COLO668 (cell line): ENCODE results near the gene TBX21.

Experiments
- DNase-seq: peaks from one replicate; lab custom pipeline; 2025; ENCODE audit not compliant: unreplicated experiment; lab: John Stamatoyannopoulos, UW

TBX21 gene, protein sequence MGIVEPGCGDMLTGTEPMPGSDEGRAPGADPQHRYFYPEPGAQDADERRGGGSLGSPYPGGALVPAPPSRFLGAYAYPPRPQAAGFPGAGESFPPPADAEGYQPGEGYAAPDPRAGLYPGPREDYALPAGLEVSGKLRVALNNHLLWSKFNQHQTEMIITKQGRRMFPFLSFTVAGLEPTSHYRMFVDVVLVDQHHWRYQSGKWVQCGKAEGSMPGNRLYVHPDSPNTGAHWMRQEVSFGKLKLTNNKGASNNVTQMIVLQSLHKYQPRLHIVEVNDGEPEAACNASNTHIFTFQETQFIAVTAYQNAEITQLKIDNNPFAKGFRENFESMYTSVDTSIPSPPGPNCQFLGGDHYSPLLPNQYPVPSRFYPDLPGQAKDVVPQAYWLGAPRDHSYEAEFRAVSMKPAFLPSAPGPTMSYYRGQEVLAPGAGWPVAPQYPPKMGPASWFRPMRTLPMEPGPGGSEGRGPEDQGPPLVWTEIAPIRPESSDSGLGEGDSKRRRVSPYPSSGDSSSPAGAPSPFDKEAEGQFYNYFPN

DNA sequence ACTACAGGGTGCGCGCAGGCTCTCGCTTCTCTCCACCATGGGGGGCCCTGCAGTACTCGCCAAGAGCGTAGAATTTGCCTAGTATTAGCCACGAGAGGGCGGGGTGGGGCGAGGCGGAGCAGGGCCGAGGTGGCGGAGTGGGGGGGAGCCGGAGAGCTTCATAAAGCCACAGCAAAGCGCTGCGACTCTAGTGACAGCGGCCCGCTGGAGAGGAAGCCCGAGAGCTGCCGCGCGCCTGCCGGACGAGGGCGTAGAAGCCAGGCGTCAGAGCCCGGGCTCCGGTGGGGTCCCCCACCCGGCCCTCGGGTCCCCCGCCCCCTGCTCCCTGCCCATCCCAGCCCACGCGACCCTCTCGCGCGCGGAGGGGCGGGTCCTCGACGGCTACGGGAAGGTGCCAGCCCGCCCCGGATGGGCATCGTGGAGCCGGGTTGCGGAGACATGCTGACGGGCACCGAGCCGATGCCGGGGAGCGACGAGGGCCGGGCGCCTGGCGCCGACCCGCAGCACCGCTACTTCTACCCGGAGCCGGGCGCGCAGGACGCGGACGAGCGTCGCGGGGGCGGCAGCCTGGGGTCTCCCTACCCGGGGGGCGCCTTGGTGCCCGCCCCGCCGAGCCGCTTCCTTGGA is at the start of gene TBX21:
Gene TBX21, plus strand, starts transcription at position 190 of the 627 bp plus-strand sequence. Its CDS starts 219 bp downstream, at position 409.
- DNase-seq = peak; percentile 25

DNA sequence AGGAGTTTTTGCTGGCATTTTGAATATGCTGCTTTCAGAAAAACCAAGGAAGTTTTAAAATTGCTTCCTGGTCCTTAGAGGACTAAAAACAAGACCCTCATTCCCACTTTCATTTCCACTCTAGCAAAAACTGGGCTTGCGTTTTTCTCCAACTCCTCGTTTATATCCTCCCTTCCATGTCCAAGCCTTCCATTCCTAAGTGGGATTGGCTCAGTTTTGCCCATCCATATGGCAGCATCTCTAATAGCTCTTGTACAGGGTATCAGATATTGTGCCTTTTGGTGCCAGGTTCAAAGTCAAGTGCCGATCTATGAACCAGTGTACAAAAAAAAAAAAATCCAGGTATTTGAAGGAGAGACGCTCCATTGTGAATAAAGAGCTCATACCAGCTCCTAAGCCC is 49.0 kb upstream of the TBX21 start:
- DNase-seq = no peak

DNA sequence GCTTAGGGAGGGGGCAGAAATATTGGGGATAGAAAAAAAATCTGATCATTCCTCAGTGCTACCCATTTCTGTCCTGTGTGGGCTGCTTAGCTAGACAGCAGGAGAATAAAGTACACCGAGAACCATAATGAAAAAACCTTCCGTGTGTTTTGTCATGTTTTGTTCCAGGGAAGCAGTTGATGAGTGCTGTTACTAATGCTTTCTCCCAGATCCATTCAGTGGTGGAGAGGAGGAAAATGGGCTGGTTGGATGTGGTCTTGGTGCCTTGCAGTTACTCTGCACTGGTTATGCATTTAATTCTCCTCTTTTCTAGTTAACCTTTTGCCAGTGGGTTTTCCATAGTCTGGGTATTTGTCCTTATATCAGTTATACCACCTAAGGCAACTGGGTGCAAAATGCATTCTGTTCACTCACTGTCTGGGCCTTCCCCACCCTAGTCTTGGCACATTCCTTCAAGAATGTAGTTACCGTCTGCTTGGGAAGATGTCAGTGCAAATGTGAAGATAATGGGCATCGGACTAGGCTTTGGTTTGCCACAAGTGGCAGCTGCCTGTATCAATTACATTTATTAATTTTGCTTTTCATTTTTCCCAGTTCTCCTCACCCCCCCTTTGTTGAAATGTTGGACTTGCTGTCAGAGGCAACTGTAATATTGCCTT is 48.4 kb upstream of the TBX21 start:
- DNase-seq = no peak

DNA sequence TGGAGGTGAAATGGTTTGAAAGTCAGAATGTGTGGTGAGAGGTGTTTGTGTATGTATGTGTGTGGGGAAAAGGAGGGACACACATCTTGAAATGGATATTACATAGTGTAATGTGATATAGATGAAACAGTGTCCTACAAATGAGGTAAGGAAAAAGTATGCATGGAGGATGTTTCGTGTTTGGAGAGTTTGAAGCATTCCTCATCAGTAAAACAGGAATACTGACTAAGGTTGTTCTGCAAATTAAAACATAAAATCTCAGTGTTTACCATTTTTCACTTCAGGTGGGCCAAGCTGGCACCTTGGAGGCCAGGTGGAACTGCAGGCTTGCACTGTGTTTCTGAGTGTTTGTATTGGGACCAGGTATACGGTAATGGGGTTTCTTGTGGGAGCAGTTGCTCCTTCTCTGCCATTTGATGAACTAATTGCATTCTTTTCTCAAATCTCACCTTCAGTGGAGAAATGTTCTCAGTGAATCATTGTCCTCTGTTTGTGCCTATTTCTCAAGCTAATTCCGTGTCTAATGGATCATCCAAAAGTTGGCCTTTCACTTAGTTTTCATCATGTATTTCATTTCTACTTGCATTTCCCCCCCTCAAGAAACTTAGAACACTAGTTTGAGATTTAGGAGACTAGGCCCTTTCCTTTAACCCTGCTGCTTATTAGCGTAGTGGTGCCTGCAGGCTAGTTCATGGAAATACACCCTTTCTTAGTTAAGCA is 47.3 kb upstream of the TBX21 start:
- DNase-seq = no peak

DNA sequence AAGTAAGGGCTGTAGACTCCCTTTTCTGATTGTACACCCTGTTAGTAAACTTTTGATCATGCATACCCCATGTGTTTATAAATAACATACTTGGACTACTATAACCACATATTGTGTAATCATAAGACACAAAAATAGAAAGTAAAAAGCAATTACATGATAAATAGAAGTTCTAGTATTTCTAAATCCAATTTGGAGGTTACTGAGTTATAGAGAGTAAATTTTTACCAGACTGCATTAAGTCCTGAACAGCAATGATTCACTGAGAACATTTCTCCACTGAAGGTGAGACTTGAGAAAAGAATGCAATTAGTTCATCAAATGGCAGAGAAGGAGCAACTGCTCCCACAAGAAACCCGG is 46.8 kb upstream of the TBX21 start:
- no peak for DNase-seq

DNA sequence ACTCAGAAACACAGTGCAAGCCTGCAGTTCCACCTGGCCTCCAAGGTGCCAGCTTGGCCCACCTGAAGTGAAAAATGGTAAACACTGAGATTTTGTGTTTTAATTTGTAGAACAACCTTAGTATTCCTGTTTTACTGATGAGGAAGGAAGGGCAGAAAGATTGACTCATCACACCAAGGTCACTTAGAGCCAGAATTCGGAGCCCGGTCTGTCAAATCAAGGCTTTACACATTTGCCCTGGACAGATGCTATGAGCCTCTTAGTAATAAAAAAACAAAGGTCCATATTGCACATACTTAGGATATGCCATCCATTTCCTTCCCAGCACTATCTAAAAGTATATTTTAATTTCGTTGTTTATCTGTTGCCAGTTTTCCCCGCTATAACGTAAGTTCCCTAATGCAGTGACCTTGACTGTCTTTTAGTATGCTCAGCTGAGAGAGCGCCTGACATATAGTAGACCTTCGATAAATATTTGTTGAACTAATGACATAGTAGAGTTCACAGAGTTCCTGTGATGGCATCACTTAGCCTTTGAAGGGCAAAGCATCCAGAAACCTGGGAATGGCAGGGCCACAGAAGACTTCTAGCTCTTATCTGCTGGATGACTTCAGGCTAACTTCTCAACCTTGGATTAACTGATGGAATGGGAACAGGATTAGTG is 46.2 kb upstream of the TBX21 start:
- no peak for DNase-seq

DNA sequence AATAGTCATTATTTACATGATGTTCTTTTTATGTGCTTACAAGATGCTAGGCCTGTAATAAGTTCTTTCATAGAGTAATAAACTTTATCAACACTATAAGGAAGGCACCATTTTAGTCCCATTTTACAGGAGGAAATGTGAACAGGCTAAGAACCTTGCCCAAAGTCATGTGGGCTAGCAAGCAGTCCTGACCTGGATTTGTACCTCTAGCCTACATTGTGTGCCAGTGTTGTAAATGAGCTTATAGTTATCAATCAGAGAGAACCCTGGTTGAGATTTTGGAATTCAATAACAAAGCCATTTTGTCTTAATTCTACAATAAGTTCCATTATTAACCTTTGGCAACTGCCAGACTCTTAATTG is 45.7 kb upstream of the TBX21 start:
- DNase-seq = no peak

DNA sequence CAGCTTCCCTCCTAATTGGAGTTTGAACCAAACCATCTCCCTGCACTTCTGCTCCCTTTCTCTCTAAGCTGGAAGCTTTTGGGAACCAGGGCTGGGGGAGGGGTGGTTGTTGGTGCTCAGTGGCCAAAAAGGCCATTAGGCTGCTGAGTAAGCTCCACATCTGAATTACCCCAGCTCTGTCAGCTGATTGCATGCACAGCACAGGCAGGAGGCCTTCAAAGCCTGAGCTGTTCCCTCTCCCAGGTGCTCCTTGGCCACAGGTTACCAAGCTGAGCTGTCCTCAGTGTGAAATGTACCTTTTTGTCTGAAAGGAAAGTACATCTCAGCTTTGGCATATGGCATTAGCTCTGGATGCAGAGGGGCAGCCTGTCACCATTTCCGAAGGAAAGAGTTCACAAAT is 45.3 kb upstream of the TBX21 start:
- peak; percentile 6 for DNase-seq

DNA sequence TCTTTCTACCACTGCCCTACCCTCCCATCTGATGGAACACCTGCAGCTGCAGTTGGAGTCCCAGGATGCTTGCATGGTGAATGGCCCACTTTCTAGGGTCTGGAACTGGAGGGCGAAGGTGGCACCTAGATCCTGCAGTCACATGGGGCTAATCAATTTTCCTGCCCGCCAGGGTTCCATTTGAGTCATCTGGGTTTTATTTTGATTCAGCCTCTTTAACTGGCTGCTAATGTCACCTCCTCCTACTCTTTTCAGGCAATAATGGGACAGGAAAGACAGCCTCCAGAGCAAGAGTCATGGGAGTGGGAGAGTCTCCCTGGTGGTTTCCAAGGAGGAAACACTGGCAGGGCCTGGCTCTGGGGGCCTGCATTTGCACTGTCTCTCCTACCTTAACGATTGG is 42.9 kb upstream of the TBX21 start:
- no peak for DNase-seq

DNA sequence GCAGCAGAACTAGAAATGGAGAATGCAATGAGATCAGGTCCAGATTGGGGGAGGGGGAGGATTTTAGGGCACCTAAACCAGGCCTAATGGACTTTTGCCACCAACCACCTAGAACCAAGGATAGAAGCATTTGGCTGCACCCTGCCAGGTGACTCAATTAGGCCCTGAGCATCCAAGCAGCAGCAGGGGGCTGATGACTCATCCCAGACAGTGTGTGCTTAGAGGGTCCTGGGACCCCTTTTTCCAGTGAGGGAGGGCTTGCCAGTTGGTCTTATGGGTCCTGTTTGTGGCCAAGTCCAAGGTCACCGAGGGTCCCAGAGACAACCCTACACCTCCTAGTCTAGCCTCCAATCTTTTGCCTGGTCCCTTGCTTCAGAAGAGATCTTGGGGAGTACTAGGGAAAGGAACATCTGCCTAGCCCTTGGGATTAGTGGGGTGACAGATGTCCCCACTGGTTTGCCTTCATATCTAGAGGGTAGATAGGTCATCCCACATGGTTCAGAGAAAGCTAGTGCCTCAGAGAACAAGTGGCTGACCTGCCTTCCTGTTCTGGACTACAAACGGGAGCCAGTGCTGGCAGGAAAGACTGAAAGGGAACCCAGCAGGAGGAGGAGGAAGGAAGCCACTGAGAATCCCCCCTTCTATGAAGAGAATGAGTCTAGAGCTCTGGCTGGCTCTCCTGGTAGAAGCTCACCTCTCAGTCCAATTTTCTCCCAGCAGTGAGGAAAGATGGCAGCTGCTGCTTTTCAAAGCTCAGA is 40.7 kb upstream of the TBX21 start:
- DNase-seq = no peak

DNA sequence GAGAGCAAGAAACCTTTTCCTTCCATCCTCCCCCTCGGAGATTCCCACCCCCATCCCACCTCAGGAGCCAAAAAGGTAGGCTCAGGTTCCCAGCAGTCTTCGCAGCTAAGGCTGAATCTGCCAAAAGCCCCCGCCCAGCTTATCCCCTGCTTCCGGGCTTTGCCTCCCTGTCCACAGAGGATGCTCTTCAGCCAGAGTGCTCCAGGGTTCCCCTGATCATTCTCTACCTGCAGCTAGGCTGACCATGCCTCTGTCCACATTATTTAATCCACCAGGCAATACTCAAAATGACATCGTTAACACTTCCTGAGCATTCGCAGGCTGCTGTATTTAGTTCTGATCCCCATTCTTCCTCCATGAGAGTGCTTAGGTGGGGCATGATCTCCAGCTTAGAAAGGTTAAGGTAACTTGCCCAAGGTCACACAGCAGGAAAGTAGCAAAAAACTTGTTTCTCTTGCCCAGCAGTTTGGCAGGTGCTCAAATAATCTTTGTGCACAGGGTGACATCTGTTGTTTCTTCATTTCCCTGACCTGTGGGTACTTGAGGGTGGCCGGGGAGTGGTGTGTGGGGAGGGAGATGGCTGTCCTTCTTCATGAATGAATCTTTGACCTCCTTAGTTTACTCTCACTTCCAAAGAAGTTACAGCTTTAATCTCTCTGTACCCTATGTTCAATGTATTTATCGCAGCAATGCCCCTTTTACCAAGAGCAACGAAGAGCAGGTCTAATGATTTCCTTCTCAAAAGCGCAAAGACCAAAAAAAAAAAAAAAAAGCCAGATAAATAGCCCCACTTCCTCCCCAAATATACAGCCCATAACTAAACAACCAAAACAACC is 39.9 kb upstream of the TBX21 start:
- DNase-seq = no peak

DNA sequence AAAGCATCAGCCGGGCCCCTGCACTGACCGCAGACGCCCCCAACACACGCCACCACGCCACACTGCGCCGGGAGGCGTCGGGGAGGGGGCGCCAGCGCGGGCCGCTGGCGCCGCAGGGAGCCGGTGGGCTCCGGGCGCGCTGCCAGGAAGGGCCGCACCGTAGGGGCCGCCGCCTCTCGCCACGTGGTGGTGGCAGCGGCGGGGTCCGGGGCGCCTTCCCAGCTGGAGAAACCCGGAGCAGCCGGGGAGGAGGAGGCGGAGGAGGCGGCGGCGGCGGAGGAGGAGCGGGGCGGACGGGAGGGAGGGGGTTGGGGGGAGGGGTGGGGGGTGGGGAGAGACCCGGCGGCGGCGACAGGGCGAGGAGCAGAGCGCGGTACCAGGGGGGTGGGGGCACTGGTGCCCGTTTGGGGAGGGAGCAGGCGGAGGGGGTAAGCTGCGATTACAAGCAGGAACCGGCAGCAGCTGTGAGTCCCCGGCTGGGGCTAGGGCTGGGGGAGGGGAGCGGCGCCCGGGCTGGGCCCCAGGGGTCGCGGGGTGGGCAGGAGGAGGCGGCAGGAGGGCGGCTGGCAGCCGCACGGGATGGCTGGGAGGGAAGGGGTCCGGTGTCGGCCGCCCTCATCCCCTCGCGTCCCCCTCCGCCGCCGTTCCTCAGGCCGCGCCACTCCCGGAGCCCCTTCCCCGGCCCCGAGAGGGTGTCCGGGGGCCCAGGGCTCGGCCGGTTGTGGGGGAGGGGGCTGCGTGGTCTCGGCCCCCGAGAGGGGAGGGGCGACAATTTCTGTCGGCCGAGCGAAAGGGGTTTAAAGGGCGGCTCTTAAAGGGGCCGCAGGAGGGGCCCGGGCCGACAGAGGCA is 39.1 kb upstream of the TBX21 start, which contains the start of gene TBKBP1:
Gene TBKBP1, plus strand, starts transcription at position 431 of the 850 bp plus-strand sequence. CDS start 1,952 bp downstream, outside the sequence.
- peak; percentile 29 for DNase-seq

DNA sequence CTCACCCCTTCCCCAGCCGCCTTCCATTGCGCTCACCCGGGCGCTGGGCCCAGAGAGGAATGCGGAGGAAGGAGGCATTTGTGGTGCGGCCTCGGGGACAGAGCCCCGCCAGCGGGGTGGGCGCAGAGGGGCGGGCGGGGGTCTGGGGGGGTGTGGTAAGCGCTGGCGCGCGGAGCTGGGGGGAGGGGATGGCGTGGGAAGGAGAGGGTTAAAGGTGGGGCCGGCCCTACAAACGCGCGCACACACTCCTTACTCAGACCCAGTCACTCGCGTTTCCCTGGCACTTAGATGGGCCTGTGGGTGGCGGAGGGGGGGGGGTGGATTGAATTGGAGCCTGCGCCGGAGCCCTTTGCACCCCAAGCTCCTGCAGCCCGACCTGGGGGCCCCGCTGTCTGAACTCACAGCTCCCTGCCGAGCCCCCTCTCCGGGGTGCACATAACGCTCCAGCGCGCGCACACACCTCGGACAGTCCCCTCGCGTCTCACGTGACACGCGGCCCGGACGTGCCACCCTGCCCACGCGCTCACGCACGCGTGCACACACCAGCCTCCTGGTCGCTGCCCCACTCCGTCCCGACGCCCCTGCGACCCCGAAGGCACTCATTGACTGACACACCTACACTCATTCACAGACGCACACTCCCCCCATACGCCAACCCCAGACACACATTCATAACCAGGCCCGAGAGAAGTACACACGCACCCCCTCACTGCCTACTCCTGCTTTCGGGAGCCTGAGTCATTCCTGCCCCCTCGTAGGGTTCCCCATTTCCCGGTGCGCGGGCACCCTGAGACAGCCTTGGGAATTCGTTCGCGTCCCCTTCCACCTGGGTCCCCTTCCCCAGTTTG is 38.2 kb upstream of the TBX21 start:
- DNase-seq = no peak

DNA sequence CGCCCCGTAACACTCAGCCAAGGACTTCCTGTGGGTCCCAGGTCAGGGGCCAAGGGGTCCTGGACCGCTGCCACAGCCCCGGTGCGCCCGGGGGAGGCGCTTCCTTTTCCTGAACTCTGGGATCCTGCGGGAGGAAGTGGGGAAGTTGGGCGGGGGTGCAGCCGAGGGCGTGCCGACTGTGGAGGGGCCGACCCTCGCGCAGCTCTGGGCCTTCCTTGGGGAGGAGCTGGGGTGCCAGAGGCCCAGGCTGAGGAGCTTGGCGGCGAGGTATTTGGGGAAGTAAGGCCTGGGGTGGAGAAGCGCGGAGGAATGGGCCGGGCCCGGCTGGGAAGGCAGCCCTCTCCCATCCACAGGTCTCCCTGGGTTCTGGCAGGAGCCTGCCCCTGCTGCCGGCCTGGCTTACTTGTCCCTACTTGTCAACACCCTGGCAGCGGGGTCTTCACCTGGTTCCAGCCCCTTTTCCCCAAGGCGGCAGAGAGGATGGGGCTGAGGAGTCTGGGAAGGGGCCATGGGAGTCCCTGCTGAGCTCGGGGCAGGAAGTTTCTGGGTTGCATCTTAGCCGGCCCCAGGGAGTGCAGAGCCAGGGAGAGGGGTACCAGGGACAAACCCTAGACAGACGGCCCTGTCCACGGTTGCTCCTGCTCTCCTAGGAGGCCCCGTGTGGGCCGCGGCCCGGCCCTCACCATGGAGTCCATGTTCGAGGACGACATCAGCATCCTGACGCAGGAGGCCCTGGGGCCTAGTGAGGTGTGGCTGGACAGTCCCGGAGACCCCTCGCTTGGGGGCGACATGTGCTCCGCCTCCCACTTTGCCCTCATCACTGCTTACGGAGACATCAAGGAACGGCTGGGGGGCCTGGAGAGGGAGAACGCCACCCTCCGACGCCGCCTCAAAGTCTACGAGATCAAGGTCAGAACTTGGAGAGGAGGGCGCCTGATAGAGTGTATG is 37.3 kb upstream of the TBX21 start:
- no peak for DNase-seq

DNA sequence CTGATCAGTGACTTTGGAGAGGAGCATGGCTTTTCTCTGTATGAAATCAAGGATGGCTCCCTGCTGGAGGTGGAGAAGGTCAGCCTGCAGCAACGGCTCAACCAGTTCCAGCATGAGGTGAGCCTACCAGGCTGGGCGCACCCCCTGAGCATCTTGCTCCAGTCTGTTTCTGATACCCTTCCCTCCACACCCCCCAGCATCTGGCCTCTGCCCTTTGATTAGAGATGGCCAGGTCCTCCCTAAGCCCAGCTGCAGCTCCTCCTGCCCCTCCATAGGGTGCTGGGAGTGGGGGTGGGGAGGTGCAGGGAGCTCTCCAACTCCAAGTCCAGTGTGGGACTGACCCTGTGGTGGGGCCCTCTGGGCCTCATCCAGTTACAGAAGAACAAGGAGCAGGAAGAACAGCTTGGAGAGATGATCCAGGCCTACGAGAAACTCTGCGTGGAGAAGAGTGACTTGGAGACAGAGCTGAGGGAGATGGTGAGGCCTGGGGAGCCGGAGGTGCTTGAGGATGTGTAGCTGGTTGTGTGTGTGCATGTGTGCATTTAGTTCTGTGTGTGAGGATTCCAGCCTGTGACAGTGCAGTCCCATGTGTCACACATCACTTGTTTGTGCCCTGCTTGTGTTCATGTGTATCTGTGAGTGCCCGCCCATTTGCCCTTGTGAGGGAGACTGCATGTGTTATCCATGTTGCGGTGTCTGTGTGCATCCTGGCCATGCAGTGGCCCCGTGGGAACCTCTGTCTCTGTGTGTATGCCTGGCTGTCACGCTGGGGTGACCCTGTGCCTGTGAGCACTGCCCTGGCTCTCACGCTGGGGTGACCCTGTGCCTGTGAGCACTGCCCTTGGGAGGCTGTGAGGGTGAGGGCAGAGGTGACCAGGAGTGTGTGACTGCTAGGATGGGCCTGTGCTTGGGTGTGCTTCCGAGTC is 36.1 kb upstream of the TBX21 start:
- no peak for DNase-seq
